Glutamatergic neuron (in vitro differentiated cells): ENCODE results near the gene NFIL3. TPM values are rescaled to one million over a fixed set of nuclear protein-coding genes. Genes with fewer than 3 reads are reported as not detected.

Experiments used
- DNase-seq: peaks from one replicate; pipeline ENCODE4 v3.0.0; 2022
- H3K27ac Mint-ChIP-seq: one replicate; pipeline ENCODE4 v1.8.0; 2020; ENCODE audit warnings: mild to moderate bottlenecking, mixed read lengths, inconsistent platforms; ENCODE audit not compliant: unreplicated experiment
- H3K27me3 Mint-ChIP-seq: one replicate; pipeline ENCODE4 v1.8.0; 2020; ENCODE audit warnings: mild to moderate bottlenecking, moderate library complexity, mixed read lengths, inconsistent platforms; ENCODE audit not compliant: unreplicated experiment
- H3K36me3 Mint-ChIP-seq: one replicate; pipeline ENCODE4 v1.8.0; 2020; ENCODE audit warnings: mild to moderate bottlenecking, mixed read lengths, inconsistent platforms; ENCODE audit not compliant: unreplicated experiment
- H3K4me1 Mint-ChIP-seq: one replicate; pipeline ENCODE4 v1.8.0; 2020; ENCODE audit warnings: mild to moderate bottlenecking, low read depth, mixed read lengths, inconsistent platforms; ENCODE audit not compliant: unreplicated experiment
- H3K4me3 Mint-ChIP-seq: one replicate; pipeline ENCODE4 v1.8.0; 2020; ENCODE audit warnings: mild to moderate bottlenecking, mixed read lengths, inconsistent platforms; ENCODE audit not compliant: unreplicated experiment
- H3K9me3 Mint-ChIP-seq: one replicate; pipeline ENCODE4 v1.8.0; 2020; ENCODE audit warnings: mild to moderate bottlenecking, moderate library complexity, mixed read lengths, inconsistent platforms; ENCODE audit not compliant: unreplicated experiment
- CTCF ChIP-seq: fragments of 200-600 bp; sonication (generic); IDR thresholded peaks from one replicate; pipeline ENCODE4 v1.5.0; 2021; ENCODE audit not compliant: partially characterized antibody, unreplicated experiment
- total RNA-seq: library from RNA; stranded (reverse); fragmentation: NEBNext Ultra II Directional; extraction: Animal tissue kit (Norgen Biotek cat#: 25700); gene quantifications from one replicate; pipeline ENCODE4 v1.2.1, GENCODE V29; 2021; ENCODE audit not compliant: unreplicated experiment

Gene NFIL3
- total RNA-seq, 1 donor from 2014 or later = 32.4 TPM

DNA sequence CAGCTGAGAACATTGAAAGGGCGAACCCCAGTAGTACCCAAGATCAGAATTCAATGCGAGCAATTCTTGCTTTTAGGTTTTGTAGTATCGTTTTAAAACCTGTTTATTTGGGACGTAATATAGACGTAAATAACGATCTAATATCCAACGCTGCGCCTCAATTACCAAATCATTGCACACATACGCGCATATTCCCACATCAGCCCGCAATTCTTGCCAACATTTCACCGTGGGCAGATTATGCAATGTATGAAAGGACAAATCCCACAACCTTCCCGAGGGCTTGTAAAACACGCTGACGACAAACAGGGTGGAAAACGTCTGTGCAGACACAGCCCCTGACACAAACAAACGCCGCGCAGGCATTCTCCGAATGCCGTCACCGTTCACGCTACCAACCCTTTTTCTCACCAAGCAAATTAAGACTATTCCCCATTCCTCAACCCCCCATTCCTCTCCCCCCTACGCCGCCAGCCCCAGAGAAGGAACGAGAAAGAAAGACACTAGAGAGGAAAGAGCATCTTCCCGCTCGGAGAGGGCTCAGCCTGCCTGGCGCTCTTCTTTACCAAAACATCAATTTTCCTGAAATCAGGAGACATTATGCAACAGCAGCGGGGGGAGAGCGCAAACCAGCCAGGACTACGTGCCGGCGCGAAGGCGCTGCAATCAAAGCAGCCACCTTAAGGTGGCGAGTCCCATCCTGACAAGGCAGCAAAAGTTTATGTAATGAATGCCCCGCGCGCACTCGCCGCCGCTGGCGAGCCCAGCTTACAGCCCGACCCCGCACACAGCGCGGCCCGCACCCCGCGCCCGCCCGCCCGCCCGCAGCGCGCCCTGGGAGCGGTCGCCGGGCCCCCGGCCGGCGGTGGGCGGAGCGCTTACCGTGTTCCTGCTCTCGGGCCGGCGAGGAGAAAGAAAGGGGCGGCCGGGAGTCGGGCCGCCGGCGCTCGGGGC, 597 bp downstream of the NFIL3 start:
- H3K4me3 Mint-ChIP-seq = peak overlapping the region; percentile 96
- H3K27ac Mint-ChIP-seq = peak overlapping the region; percentile 97
- TF ChIP-seq CTCF = no peak
- peaks cover 25% of the 10 kb centered on the region for H3K9me3 Mint-ChIP-seq
- DNase-seq = peak; percentile 70
- H3K27me3 Mint-ChIP-seq = peaks cover 28% of the 10 kb centered on the region
- peaks cover 5% of the 10 kb centered on the region for H3K36me3 Mint-ChIP-seq
- peaks cover 29% of the 10 kb centered on the region for H3K4me1 Mint-ChIP-seq

- Mint-ChIP-seq H3K4me3 (peak overlapping the region; percentile 96), H3K9me3 (peaks cover 25% of the 10 kb centered on the region), H3K4me1 (peaks cover 36% of the 10 kb centered on the region), H3K27me3 (peaks cover 28% of the 10 kb centered on the region), H3K27ac (peak overlapping the region; percentile 97), H3K36me3 (peaks cover 5% of the 10 kb centered on the region)
- no peak for DNase-seq
- TF ChIP-seq CTCF = no peak
Measured at GRCh38 chr9:91421971-91422757, 1.5 kb downstream of the NFIL3 start.

GRCh38 chr9:91421128-91421765, 2.4 kb downstream of the NFIL3 start:
- TF ChIP-seq CTCF = peak; percentile 23
- Mint-ChIP-seq H3K9me3 (peaks cover 25% of the 10 kb centered on the region), H3K36me3 (peaks cover 5% of the 10 kb centered on the region), H3K27me3 (peaks cover 28% of the 10 kb centered on the region), H3K4me3 (peak overlapping the region; percentile 96), H3K27ac (peak overlapping the region; percentile 97), H3K4me1 (peaks cover 43% of the 10 kb centered on the region)
- DNase-seq = peak; percentile 81

- no peak for DNase-seq
- H3K27ac Mint-ChIP-seq = peak overlapping the region; percentile 93
- H3K4me3 Mint-ChIP-seq = peak overlapping the region; percentile 90
- peaks cover 47% of the 10 kb centered on the region for H3K4me1 Mint-ChIP-seq
- TF ChIP-seq CTCF = no peak
- H3K36me3 Mint-ChIP-seq = peaks cover 5% of the 10 kb centered on the region
- peaks cover 28% of the 10 kb centered on the region for H3K27me3 Mint-ChIP-seq
- H3K9me3 Mint-ChIP-seq = peaks cover 28% of the 10 kb centered on the region
Measured at GRCh38 chr9:91420501-91421127, 3.0 kb downstream of the NFIL3 start.
